ENCODE results near the gene SMOC2.

DNA sequence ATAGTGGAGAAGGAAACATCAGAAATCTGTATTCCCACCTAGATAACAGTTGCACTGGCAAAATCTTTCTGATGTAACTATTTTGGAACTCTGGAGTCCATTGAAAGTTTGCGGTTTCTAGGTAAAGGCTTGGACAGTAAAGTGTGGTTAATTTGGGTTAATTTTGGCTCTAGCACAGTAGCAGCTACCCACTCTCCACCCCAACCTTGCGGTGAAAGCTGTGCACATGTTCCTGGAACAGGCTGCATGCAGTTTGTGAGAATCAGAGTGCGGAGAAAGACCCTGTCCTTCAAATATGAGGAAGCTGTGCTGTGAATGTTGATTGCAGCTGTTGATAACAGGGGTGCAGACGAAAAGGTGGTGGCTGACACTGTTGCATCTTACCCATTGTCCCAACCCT lies 38.4 kb downstream of the SMOC2 start:
- TF ChIP-seq, protein P1, sequence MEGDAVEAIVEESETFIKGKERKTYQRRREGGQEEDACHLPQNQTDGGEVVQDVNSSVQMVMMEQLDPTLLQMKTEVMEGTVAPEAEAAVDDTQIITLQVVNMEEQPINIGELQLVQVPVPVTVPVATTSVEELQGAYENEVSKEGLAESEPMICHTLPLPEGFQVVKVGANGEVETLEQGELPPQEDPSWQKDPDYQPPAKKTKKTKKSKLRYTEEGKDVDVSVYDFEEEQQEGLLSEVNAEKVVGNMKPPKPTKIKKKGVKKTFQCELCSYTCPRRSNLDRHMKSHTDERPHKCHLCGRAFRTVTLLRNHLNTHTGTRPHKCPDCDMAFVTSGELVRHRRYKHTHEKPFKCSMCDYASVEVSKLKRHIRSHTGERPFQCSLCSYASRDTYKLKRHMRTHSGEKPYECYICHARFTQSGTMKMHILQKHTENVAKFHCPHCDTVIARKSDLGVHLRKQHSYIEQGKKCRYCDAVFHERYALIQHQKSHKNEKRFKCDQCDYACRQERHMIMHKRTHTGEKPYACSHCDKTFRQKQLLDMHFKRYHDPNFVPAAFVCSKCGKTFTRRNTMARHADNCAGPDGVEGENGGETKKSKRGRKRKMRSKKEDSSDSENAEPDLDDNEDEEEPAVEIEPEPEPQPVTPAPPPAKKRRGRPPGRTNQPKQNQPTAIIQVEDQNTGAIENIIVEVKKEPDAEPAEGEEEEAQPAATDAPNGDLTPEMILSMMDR (conservative IDR thresholded peaks at IDR 0.05; ENCODE audit: low read depth, low read length): no peak
- no peak for TF ChIP-seq MAFK (IDR thresholded peaks at IDR 0.05; ENCODE audit: low read depth, low read length)
- TF ChIP-seq FOS (IDR thresholded peaks at IDR 0.05; ENCODE audit: low read depth, low read length): no peak
- TF ChIP-seq MAZ (IDR thresholded peaks at IDR 0.05; ENCODE audit: borderline replicate concordance, low read depth, low read length): no peak
- TF ChIP-seq RFX5 (IDR thresholded peaks at IDR 0.05; ENCODE audit: low read depth, low read length): no peak

All from IMR-90 (cell line).